Measurements from ENCODE around the gene SCLT1. TPM values are rescaled to one million over a fixed set of nuclear protein-coding genes. Genes with fewer than 3 reads are reported as not detected.

SCLT1 gene
- total RNA-seq, 1 experiment from 2014 or later, result 15.9 TPM

DNA sequence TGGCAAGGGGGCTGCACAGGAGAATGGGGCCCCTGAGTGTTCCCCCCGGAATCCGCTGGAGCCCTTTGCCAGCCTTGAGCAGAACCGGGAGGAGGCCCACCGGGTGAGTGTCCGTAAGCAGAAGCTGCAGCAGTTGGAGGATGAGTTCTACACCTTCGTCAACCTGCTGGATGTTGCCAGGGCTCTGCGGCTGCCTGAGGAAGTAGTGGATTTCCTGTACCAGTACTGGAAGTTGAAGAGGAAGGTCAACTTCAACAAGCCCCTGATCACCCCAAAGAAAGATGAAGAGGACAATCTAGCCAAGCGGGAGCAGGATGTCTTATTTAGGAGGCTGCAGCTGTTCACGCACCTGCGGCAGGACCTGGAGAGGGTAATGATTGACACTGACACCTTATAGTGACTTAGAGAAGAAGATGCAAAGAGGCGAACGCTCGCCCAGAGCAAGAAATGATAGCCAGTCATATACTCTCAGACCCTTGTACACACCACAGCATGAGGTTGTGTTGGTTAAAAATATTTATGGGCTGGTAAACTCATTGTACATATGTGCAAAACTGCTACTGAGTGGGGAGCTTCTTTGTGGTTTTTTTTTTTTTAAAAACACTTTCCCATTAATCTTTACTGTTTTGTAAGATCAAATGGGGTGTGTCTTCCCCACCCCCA lies 231.4 kb downstream of the SCLT1 start:
- Histone ChIP-seq H3K4me3 (no peak overlapping the region), H3K79me2 (ENCODE audit: low read depth) (no peaks in the 10 kb centered on the region), H3K9me3 (ENCODE audit: insufficient read depth, low read depth) (no peaks in the 10 kb centered on the region), H2AFZ (no peak overlapping the region), H4K20me1 (ENCODE audit: insufficient read depth) (no peaks in the 10 kb centered on the region), H3F3A (ENCODE audit: insufficient read depth, low read depth) (no peaks in the 10 kb centered on the region), H3K9me2 (ENCODE audit: insufficient read depth) (no peaks in the 10 kb centered on the region), H3K4me1 (replicated peaks; ENCODE audit: insufficient read depth) (no peaks in the 10 kb centered on the region), H3K4me2 (no peak overlapping the region), H3K36me3 (ENCODE audit: low read depth) (no peaks in the 10 kb centered on the region), H3K27me3 (ENCODE audit: insufficient read depth, low read depth) (no peaks in the 10 kb centered on the region), H3K27ac (no peak overlapping the region)
- ChIA-PET POLR2A (ENCODE audit: unreplicated experiment) (no interaction called here), CTCF (interaction anchor here (0.6 to 1.5 kb wide), 4 partner anchors 263 to 637 kb away, joined by 3 to 7 read pairs (median 3); no protein-coding TSS in a partner anchor)
- BruUV-seq (replicated peaks), result no TSS peak
- intact Hi-C loops (cut with micrococcal nuclease; ENCODE audit: unreplicated experiment), result no loop called here
- TF ChIP-seq EZH2 (IDR thresholded peaks at IDR 0.05; ENCODE audit: low read depth), result no peak
- TF ChIP-seq, protein P1, sequence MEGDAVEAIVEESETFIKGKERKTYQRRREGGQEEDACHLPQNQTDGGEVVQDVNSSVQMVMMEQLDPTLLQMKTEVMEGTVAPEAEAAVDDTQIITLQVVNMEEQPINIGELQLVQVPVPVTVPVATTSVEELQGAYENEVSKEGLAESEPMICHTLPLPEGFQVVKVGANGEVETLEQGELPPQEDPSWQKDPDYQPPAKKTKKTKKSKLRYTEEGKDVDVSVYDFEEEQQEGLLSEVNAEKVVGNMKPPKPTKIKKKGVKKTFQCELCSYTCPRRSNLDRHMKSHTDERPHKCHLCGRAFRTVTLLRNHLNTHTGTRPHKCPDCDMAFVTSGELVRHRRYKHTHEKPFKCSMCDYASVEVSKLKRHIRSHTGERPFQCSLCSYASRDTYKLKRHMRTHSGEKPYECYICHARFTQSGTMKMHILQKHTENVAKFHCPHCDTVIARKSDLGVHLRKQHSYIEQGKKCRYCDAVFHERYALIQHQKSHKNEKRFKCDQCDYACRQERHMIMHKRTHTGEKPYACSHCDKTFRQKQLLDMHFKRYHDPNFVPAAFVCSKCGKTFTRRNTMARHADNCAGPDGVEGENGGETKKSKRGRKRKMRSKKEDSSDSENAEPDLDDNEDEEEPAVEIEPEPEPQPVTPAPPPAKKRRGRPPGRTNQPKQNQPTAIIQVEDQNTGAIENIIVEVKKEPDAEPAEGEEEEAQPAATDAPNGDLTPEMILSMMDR (conservative IDR thresholded peaks at IDR 0.05), result no peak
- DNase-seq, result no peak

DNA sequence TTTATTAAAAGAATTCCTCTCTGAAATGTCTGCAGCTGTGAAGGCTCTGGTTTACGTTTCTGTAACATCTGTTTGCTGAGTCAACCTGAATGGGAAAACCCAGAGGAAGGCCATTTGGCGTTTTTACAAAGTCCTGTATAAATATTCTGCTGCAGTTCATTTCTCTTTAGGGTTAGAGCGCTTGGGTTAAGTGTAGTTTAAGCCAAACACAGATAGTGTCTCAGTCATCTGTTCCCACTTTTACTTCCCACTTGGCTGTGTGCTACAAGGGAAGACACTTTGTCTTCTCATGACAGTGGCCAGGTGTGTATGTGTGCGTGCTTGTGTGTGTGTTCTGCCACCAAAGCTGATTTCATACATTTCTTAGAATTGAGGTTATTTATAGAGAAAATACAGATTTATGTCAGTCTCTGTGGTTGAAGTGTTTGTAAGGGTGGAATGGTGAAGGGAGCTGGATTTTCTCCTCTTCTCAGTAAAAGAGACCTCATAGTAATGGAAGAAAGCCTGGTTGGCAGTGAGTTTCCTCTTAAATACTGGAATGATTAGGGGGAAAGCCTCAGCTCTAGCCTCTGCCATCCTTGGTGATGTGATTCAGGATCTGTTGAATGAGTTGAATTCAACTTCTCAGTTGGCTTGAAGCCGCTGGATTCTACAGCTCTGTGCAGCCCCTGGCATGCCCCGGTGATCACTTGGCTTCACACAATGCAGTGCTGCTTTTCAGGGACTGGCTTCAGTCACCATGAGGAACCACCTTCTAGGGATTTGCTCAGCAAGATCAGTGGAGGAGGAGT lies 233.3 kb downstream of the SCLT1 start:
- no TSS peak for BruUV-seq (replicated peaks)
- POLR2A ChIA-PET (ENCODE audit: unreplicated experiment), result no interaction called here
- no peaks in the 10 kb centered on the region for H3K36me3 ChIP-seq (ENCODE audit: low read depth)
- no peak overlapping the region for H2AFZ ChIP-seq
- no peaks in the 10 kb centered on the region for H3K9me3 ChIP-seq (ENCODE audit: insufficient read depth, low read depth)
- H3K79me2 ChIP-seq (ENCODE audit: low read depth), result no peaks in the 10 kb centered on the region
- H4K20me1 ChIP-seq (ENCODE audit: insufficient read depth), result no peaks in the 10 kb centered on the region
- DNase-seq, result no peak
- H3K9me2 ChIP-seq (ENCODE audit: insufficient read depth), result no peaks in the 10 kb centered on the region
- H3K4me3 ChIP-seq, result no peak overlapping the region
- CTCF ChIA-PET, result interaction anchor here (0.6 kb wide), 1 partner anchor 338 kb away, joined by 3 read pairs; no protein-coding TSS in a partner anchor
- no peaks in the 10 kb centered on the region for H3K4me1 ChIP-seq (replicated peaks; ENCODE audit: insufficient read depth)
- no peaks in the 10 kb centered on the region for H3F3A ChIP-seq (ENCODE audit: insufficient read depth, low read depth)
- H3K4me2 ChIP-seq, result no peak overlapping the region
- intact Hi-C loops (cut with micrococcal nuclease; ENCODE audit: unreplicated experiment), result no loop called here
- TF ChIP-seq, protein P1 (conservative IDR thresholded peaks at IDR 0.05), result no peak
- no peak for TF ChIP-seq EZH2 (IDR thresholded peaks at IDR 0.05; ENCODE audit: low read depth)
- H3K27ac ChIP-seq, result no peak overlapping the region
- no peaks in the 10 kb centered on the region for H3K27me3 ChIP-seq (ENCODE audit: insufficient read depth, low read depth)

DNA sequence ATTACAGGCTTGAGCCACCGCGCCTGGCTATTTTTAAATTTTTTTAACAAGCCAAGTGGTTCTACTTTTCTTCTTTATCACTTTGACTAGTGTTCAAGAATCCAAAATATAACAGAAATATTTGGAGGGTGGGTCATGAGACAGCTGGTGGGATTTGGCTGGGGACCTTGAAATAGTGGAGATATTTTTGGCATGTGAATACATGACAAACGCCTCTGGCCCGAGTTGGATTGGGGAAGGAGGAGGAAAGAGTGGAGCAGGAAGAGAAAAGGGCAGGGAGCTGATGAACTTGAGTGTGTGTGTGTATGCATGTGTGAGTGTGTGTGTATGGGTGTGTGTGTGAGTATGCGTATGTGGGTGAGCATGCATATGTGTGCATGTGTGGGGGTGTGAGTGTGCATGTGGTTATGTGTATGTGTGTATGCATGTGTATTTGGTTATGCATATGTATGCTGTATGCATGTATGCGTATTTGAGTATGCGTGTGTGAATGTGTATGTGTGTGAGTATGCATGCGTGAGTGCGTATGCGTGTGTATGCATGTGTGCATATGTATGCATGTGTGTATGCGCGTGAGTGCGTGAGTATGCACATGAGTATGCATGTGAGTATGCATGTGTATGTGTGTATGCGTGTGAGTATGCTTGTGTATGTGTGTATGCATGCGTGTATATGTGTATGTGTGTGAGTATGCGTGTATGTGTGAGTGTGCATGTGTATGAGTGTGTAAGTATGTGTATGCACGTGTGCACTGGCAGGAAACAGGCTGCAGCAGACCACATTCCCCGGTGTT lies 234.3 kb downstream of the SCLT1 start:
- Histone ChIP-seq H3K4me2 (no peak overlapping the region), H3K4me3 (no peak overlapping the region), H3K79me2 (ENCODE audit: low read depth) (no peaks in the 10 kb centered on the region), H3K9me2 (ENCODE audit: insufficient read depth) (no peaks in the 10 kb centered on the region), H4K20me1 (ENCODE audit: insufficient read depth) (no peaks in the 10 kb centered on the region), H3K27me3 (ENCODE audit: insufficient read depth, low read depth) (no peaks in the 10 kb centered on the region), H2AFZ (no peak overlapping the region), H3K9me3 (ENCODE audit: insufficient read depth, low read depth) (no peaks in the 10 kb centered on the region), H3K27ac (no peak overlapping the region), H3F3A (ENCODE audit: insufficient read depth, low read depth) (no peaks in the 10 kb centered on the region), H3K4me1 (replicated peaks; ENCODE audit: insufficient read depth) (no peaks in the 10 kb centered on the region), H3K36me3 (ENCODE audit: low read depth) (no peaks in the 10 kb centered on the region)
- no peak for TF ChIP-seq EZH2 (IDR thresholded peaks at IDR 0.05; ENCODE audit: low read depth)
- TF ChIP-seq, protein P1 (conservative IDR thresholded peaks at IDR 0.05), result no peak
- intact Hi-C loops (cut with micrococcal nuclease; ENCODE audit: unreplicated experiment), result no loop called here
- no TSS peak for BruUV-seq (replicated peaks)
- ChIA-PET CTCF (no interaction called here), POLR2A (ENCODE audit: unreplicated experiment) (no interaction called here)
- DNase-seq, result no peak

Measured in PC-9 (cell line).